Fibroblast of skin of left quadriceps (primary cell): ENCODE results near the gene RRAS2.

Experiments used
- DNase-seq, 2 experiments: peaks; one replicate each; pipeline ENCODE4 v3.0.0-alpha.2; 2013; ENCODE audit warnings: low read depth in 2 of 2

RRAS2 gene

DNA sequence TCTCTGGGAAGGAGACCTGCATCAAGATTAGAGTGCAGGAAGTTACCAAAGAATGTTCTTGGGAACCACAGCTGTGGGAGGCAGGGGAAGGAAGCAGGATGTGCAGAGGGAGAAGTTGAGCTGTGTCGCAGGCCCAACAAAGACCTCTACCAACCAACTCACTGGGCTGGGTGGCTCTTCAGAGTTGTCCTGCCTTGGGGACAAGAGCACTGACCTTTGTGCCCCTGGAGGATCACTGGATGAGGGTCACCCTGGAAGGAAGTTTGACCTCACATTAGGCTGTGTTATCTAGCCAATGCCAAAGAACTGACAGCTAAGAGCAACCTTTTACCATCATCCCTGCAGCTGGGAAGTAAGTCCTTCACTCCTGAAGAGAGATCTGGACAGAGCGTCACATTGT, 130.6 kb downstream of the RRAS2 start:
- DNase-seq: no peak
